ENCODE measurements around the gene RTN4RL2. TPM values are rescaled to one million over a fixed set of nuclear protein-coding genes. Genes with fewer than 3 reads are reported as not detected.

The RTN4RL2 gene
- polyA plus RNA-seq, 3 donors = 0.40 to 0.53 (median 0.44) TPM

- Histone ChIP-seq H3K9ac (ENCODE audit: insufficient read depth, low read length, poor library complexity, severe bottlenecking) (no peak overlapping the region), H3K9me3 (replicated peaks in 1 of 2; ENCODE audit: control insufficient read depth in 1 of 2, insufficient read depth in 1 of 2, low read length in 2 of 2) (no peaks in the 10 kb centered on the region), H3K27me3 (ENCODE audit: control insufficient read depth in 2 of 2, insufficient read depth in 2 of 2, low read length in 2 of 2) (no peaks in the 10 kb centered on the region), H3K4me1 (ENCODE audit: control insufficient read depth in 1 of 2, insufficient read depth in 2 of 2, low read length in 2 of 2) (peaks cover 63 to 70% of the 10 kb centered on the region in 2 donors), H3K27ac (ENCODE audit: low read depth in 1 of 2, low read length in 2 of 2) (no peak overlapping the region), H2AFZ (ENCODE audit: insufficient read depth, low read depth, low read length, poor library complexity, severe bottlenecking) (no peak overlapping the region), H3K4me3 (replicated peaks in 1 of 3; ENCODE audit: low read depth in 2 of 3, low read length in 3 of 3) (no peak overlapping the region), H4K20me1 (ENCODE audit: insufficient read depth, low read length) (no peaks in the 10 kb centered on the region), H3K4me2 (replicated peaks; ENCODE audit: extremely low read depth, low read length, poor library complexity, severe bottlenecking) (no peak overlapping the region), H3K36me3 (replicated peaks in 1 of 2; ENCODE audit: control insufficient read depth in 1 of 2, insufficient read depth in 2 of 2, low read length in 2 of 2) (no peaks in the 10 kb centered on the region), H3K79me2 (ENCODE audit: insufficient read depth, low read length) (peaks cover 9% of the 10 kb centered on the region)
- no peak for DNase-seq
- TF ChIP-seq, protein P1, sequence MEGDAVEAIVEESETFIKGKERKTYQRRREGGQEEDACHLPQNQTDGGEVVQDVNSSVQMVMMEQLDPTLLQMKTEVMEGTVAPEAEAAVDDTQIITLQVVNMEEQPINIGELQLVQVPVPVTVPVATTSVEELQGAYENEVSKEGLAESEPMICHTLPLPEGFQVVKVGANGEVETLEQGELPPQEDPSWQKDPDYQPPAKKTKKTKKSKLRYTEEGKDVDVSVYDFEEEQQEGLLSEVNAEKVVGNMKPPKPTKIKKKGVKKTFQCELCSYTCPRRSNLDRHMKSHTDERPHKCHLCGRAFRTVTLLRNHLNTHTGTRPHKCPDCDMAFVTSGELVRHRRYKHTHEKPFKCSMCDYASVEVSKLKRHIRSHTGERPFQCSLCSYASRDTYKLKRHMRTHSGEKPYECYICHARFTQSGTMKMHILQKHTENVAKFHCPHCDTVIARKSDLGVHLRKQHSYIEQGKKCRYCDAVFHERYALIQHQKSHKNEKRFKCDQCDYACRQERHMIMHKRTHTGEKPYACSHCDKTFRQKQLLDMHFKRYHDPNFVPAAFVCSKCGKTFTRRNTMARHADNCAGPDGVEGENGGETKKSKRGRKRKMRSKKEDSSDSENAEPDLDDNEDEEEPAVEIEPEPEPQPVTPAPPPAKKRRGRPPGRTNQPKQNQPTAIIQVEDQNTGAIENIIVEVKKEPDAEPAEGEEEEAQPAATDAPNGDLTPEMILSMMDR (IDR thresholded peaks at IDR 0.05) = no peak
- H3K27me3 Mint-ChIP-seq (ENCODE audit: low read depth in 3 of 3) = peaks cover 0 to 2% (median 2%) of the 10 kb centered on the region in 3 donors
- peaks cover 0 to 5% of the 10 kb centered on the region in 2 donors for H3K36me3 Mint-ChIP-seq
- no peak overlapping the region for H3K4me3 Mint-ChIP-seq
- H3K27ac Mint-ChIP-seq = peak overlapping the region in 4 of 7 donors; percentile 49 to 93 (median 64)
- WGBS (ENCODE audit: insufficient coverage) = 100% methylated on average over 1 of the region's 1 CpG
- intact Hi-C loops (cut with micrococcal nuclease) = no loop called here
- peaks cover 63% of the 10 kb centered on the region for H3K4me1 Mint-ChIP-seq
- no peaks in the 10 kb centered on the region for H3K9me3 Mint-ChIP-seq
Measured at GRCh38 chr11:57430952-57431351, 29.4 kb upstream of the RTN4RL2 start.

GRCh38 chr11:57432149-57432561 lies 28.2 kb upstream of the RTN4RL2 start:
- 7% methylated on average over 3 of the region's 5 CpGs for WGBS (ENCODE audit: insufficient coverage)
- H3K4me1 Mint-ChIP-seq = peaks cover 54% of the 10 kb centered on the region

More at GRCh38 chr11:57432149-57432561, 28.2 kb upstream of the RTN4RL2 start:
- Mint-ChIP-seq H3K27ac (peak overlapping the region; percentile 90 to 98 (median 94)), H3K4me3 (peak overlapping the region; percentile 68 to 71), H3K27me3 (ENCODE audit: low read depth in 3 of 3) (peaks cover 0 to 2% (median 2%) of the 10 kb centered on the region in 3 donors), H3K36me3 (no peaks in the 10 kb centered on the region), H3K9me3 (no peaks in the 10 kb centered on the region)
- peak overlapping the region; percentile 74 to 89 for H3K27ac ChIP-seq (ENCODE audit: low read depth in 1 of 2, low read length in 2 of 2)
- H3K27me3 ChIP-seq (ENCODE audit: control insufficient read depth in 2 of 2, insufficient read depth in 2 of 2, low read length in 2 of 2) = no peaks in the 10 kb centered on the region
- no peaks in the 10 kb centered on the region for H3K36me3 ChIP-seq (replicated peaks in 1 of 2; ENCODE audit: control insufficient read depth in 1 of 2, insufficient read depth in 2 of 2, low read length in 2 of 2)
- peak overlapping the region; percentile 54 for H3K9ac ChIP-seq (ENCODE audit: insufficient read depth, low read length, poor library complexity, severe bottlenecking)
- peak overlapping the region; percentile 22 for H3K4me2 ChIP-seq (replicated peaks; ENCODE audit: extremely low read depth, low read length, poor library complexity, severe bottlenecking)
- H3K4me3 ChIP-seq (replicated peaks in 1 of 3; ENCODE audit: low read depth in 2 of 3, low read length in 3 of 3) = peak overlapping the region in 1 of 3 experiments; percentile 27
- H4K20me1 ChIP-seq (ENCODE audit: insufficient read depth, low read length) = no peaks in the 10 kb centered on the region
- intact Hi-C loops (cut with micrococcal nuclease) = no loop called here
- H3K79me2 ChIP-seq (ENCODE audit: insufficient read depth, low read length) = no peaks in the 10 kb centered on the region
- peaks cover 54 to 58% of the 10 kb centered on the region in 2 donors for H3K4me1 ChIP-seq (ENCODE audit: control insufficient read depth in 1 of 2, insufficient read depth in 2 of 2, low read length in 2 of 2)
- TF ChIP-seq, protein P1 (IDR thresholded peaks at IDR 0.05) = no peak
- no peaks in the 10 kb centered on the region for H3K9me3 ChIP-seq (replicated peaks in 1 of 2; ENCODE audit: control insufficient read depth in 1 of 2, insufficient read depth in 1 of 2, low read length in 2 of 2)
- DNase-seq = peak; percentile 74 to 83 (median 75)
- H2AFZ ChIP-seq (ENCODE audit: insufficient read depth, low read depth, low read length, poor library complexity, severe bottlenecking) = peak overlapping the region; percentile 0

Measured in CD14-positive monocyte (primary cell).